A673 (cell line): Measurements from ENCODE around the gene AKR1C1.
"Not testable (repeated sequence)": the region's sequence is repeated elsewhere in the genome, so short reads cannot be mapped to it uniquely, and the experiment has no call there.

Experiments used
- EZH2 ChIP-seq: fragments of 200-600 bp; sonication (generic); IDR thresholded peaks from 2 replicates; pipeline ENCODE4 v1.6.1; 2017; ENCODE audit warnings: borderline replicate concordance, low read depth, mild to moderate bottlenecking, mixed read lengths, antibody characterized with exemption, low read length; ENCODE audit not compliant: poor library complexity, severe bottlenecking
- TF ChIP-seq, protein P1 (sequence below): fragments of 300-800, 200-600 bp; sonication (generic); conservative IDR thresholded peaks from 2 replicates; pipeline ENCODE4 v1.5.1; 2017; ENCODE audit warnings: low read depth, mild to moderate bottlenecking, antibody characterized with exemption, low read length, moderate library complexity, mixed read lengths

DNA sequence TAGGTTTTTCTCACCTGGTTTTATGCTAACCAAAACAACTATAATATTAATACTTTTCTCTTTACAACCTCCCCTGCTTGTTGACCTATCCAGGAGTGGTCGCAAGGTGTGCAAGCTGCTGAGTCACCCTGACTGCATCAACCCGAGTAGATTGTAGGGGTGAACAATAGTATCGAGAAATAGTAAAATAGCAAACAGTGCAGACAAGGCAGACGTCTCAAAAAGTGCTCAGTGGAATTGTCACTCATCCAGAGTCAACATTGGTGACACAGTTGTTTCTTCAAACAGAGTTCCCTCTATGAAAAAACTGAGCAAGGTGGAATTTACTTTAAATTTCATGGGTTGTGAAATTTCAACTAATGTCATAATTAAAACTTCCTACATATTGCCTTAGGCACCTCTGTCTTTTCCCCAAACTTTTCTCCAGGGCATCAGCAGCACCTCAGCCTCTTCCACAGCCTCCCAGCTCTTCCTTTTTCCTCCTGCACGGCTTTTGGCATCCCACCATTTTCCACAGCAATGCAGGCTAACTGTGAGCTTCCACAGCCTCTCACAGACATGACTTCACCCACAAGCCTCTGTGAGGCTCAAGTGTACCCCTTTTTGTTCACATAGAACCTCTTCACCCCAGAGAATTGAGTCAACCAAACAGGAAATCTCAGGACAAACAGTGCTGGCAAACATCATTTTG, 6.1 kb upstream of the AKR1C1 start:
- TF ChIP-seq, protein P1, sequence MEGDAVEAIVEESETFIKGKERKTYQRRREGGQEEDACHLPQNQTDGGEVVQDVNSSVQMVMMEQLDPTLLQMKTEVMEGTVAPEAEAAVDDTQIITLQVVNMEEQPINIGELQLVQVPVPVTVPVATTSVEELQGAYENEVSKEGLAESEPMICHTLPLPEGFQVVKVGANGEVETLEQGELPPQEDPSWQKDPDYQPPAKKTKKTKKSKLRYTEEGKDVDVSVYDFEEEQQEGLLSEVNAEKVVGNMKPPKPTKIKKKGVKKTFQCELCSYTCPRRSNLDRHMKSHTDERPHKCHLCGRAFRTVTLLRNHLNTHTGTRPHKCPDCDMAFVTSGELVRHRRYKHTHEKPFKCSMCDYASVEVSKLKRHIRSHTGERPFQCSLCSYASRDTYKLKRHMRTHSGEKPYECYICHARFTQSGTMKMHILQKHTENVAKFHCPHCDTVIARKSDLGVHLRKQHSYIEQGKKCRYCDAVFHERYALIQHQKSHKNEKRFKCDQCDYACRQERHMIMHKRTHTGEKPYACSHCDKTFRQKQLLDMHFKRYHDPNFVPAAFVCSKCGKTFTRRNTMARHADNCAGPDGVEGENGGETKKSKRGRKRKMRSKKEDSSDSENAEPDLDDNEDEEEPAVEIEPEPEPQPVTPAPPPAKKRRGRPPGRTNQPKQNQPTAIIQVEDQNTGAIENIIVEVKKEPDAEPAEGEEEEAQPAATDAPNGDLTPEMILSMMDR: not testable (repeated sequence)
- not testable (repeated sequence) for TF ChIP-seq EZH2
